UCSD-AML1 (cell line): ENCODE data around the gene NEURL1.
"Not testable (repeated sequence)": the region's sequence is repeated elsewhere in the genome, so short reads cannot be mapped to it uniquely, and the experiment has no call there.

ENCODE experiments used
- DNase-seq: peaks from one replicate; lab custom pipeline; 2025; ENCODE audit not compliant: unreplicated experiment; lab: John Stamatoyannopoulos, UW

The NEURL1 gene

GRCh38 chr10:103620891-103621782, 127.6 kb downstream of the NEURL1 start:
- no peak for DNase-seq

- no peak for DNase-seq
Measured at GRCh38 chr10:103621783-103622125, 128.2 kb downstream of the NEURL1 start.

GRCh38 chr10:103622286-103622685, 128.8 kb downstream of the NEURL1 start:
- DNase-seq = no peak

- no peak for DNase-seq
Measured at GRCh38 chr10:103622935-103623574, 129.6 kb downstream of the NEURL1 start.

- no peak for DNase-seq
Measured at GRCh38 chr10:103626178-103626577, 132.7 kb downstream of the NEURL1 start.

- DNase-seq = no peak
Measured at GRCh38 chr10:103627111-103627892, 133.8 kb downstream of the NEURL1 start.

DNA sequence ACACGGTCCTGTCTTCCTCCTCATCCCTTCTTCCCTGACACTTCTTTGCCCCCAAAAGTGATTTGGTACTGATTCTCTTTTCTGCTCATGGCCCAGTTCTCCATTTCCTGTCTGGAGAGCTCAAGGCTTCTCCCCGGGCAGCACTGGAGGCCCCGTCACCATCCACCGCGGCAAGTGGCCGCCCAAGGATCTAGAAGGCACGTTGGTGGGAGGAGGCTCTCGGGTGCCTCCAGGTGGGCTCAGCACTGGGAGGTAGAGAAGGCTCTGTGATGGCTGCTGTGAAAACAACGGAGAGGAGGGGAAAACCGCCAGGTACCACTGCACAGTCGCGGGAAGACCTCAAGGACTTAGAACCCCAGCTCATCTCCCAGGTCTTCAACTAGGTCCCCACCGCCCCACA, 134.4 kb downstream of the NEURL1 start:
- no peak for DNase-seq

GRCh38 chr10:103629581-103629980, 136.1 kb downstream of the NEURL1 start:
- no peak for DNase-seq

- peak; percentile 54 for DNase-seq
Measured at GRCh38 chr10:103630156-103630555, 136.7 kb downstream of the NEURL1 start.

- DNase-seq = no peak
Measured at GRCh38 chr10:103632247-103632642, 138.7 kb downstream of the NEURL1 start.

DNA sequence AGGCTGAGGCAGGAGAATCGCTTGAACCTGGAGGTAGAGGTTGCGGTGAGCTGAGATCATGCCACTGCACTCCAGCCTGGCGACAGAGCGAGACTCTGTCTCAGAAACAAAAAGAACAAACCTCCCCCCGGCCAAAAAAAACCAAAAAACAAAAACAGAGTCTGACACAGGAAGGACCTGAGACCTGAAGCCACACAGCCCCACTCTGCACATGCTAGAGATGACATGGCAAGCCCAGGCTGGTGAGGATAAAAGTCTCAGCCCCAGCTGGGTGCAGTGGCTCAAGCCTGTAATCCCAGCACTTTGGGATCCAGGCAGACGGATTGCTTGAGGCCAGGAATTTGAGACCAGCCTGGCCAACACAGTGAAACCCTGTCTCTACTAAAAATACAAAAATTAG, 139.4 kb downstream of the NEURL1 start:
- not testable (repeated sequence) for DNase-seq

- DNase-seq = no peak
Measured at GRCh38 chr10:103633846-103634245, 140.3 kb downstream of the NEURL1 start.

- DNase-seq = no peak
Measured at GRCh38 chr10:103635580-103635979, 142.1 kb downstream of the NEURL1 start.

DNA sequence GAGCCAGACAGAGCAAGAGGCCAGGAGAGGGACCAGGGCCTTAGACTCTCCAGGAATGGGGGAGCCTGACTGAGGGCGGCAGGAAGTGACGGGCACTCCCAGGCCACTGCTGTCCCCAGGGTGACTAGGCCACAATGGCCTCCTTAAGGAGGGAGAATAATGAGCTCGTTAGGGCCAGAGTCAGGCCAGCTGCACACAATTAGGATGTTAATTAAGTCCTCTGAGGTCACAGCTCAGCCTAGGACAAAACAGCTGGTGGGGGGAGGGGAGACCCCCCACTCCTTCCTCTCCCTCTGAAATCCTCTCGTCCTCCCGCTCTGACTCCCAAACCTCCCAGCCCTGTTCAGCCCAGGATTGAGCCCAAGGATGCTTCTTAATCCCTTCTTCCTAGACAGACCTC, 143.0 kb downstream of the NEURL1 start:
- no peak for DNase-seq

DNA sequence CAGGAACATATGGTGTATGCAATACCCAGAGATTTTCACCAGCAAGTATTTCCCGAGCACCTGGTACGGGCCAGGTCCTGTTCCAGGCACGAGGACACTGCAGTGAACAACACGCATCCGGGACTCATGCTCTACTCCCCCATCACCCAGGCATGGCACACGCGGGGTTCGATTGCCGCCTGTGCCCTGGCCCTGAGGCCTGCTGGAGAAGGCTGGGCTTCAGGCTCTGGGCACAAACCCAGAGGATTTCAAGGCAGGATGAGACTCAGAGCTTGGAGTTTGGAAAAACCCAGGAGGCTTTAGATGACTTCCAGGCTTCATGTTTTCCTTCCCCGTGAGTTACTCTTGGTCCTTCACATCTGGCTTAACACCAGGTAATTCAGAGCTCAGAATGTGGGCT, 143.5 kb downstream of the NEURL1 start:
- DNase-seq = no peak

- no peak for DNase-seq
Measured at GRCh38 chr10:103637927-103638557, 144.5 kb downstream of the NEURL1 start.

- no peak for DNase-seq
Measured at GRCh38 chr10:103638948-103639347, 145.4 kb downstream of the NEURL1 start.

DNA sequence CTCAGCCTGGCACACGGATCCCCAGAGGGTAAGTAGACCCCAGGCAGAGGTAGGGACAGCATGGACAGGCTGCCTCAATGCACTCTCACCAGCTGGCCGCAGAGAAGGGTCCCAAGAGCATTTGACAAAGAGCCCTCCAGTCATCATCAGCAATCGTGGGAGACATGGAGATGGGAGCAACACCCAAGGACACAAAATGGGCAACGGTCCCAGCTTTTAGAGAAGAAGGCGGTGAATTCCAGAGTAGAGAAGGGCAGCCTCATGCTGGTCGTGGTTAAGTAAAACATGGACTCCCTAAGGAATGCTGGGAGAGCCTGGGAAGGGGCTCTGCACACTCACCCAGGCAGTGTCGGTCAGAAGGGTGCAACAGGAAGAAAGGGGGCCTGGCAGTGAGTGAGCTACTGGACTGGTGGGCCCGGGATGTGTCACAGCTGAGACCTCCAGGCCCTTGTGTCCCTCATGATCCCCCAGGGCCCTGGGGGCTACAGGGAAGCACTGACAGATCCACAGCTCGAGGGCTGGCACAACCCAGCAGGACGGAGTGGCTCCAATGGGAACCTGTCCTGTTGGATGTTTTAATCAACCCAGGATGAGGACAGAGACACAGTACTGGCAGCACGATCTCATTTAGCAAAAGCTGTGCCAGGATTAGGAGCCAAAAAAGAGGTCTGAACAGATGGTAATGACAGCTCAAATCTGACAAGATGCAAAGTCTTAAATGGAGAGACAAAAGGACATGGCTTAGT, 147.1 kb downstream of the NEURL1 start:
- no peak for DNase-seq

DNA sequence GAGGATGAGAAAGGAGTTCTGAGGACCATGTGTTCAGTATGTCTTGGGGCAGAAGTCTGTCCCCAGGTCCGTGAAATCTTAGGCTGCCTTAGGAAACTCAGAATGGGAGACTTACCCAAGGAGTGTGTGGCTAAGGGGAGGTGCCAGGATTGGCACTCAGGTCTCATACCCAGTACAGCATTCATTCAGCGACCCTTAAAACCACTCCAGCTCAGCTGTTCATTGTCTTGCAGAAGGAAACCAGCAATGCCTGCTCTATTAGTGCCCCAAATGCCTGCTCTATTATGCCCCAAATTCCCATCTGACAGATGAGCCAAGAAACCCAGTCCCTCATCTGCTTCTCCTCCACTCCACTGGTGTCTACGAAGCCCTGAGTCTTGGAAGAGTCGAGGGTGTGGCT, 147.8 kb downstream of the NEURL1 start:
- DNase-seq = no peak
